Smooth muscle cell (in vitro differentiated cells): ENCODE results near the gene MXI1. TPM values are rescaled to one million over a fixed set of nuclear protein-coding genes. Genes with fewer than 3 reads are reported as not detected.

Experiments used
- DNase-seq: peaks from one replicate; lab custom pipeline; 2025; ENCODE audit not compliant: unreplicated experiment; lab: John Stamatoyannopoulos, UW
- H2AFZ ChIP-seq: fragments of 200-600 bp; sonication (generic); 2 replicates; pipeline ENCODE4 v1.6.0; 2016; ENCODE audit warnings: antibody characterized with exemption, low read depth, mild to moderate bottlenecking
- H3F3A ChIP-seq: fragments of 200-600 bp; sonication (generic); 2 replicates; pipeline ENCODE4 v1.6.0; 2017; ENCODE audit warnings: antibody characterized with exemption, low read depth
- H3K27ac ChIP-seq: fragments of 200-600 bp; sonication (generic); 2 replicates; pipeline ENCODE4 v1.5.1; 2016; ENCODE audit warnings: low read depth, mild to moderate bottlenecking
- H3K27me3 ChIP-seq: fragments of 200-600 bp; sonication (generic); 2 replicates; pipeline ENCODE4 v1.6.1; 2016; ENCODE audit warnings: low read depth, mild to moderate bottlenecking
- H3K36me3 ChIP-seq: fragments of 200-600 bp; sonication (generic); 2 replicates; pipeline ENCODE4 v1.5.1; 2016; ENCODE audit warnings: low read depth
- H3K4me1 ChIP-seq: fragments of 200-600 bp; sonication (generic); 2 replicates; pipeline ENCODE4 v1.5.1; 2016; ENCODE audit warnings: low read depth
- H3K4me2 ChIP-seq: fragments of 200-600 bp; sonication (generic); 2 replicates; pipeline ENCODE4 v1.6.0; 2016; ENCODE audit warnings: mild to moderate bottlenecking
- H3K4me3 ChIP-seq: fragments of 200-600 bp; sonication (generic); 2 replicates; pipeline ENCODE4 v1.5.1; 2016; ENCODE audit warnings: mild to moderate bottlenecking
- H3K79me2 ChIP-seq: fragments of 200-600 bp; sonication (generic); 2 replicates; pipeline ENCODE4 v1.6.0; 2016; ENCODE audit warnings: low read depth, mild to moderate bottlenecking
- H3K9ac ChIP-seq: fragments of 200-600 bp; sonication (generic); 2 replicates; pipeline ENCODE4 v1.6.0; 2016; ENCODE audit warnings: low read depth
- H3K9me3 ChIP-seq: fragments of 200-600 bp; sonication (generic); replicated peaks from 2 replicates; pipeline ENCODE4 v1.5.1; 2016; ENCODE audit warnings: low read depth
- H4K20me1 ChIP-seq: fragments of 200-600 bp; sonication (generic); 2 replicates; pipeline ENCODE4 v1.6.0; 2016; ENCODE audit warnings: low read depth
- CTCF ChIP-seq: fragments of 200-600 bp; sonication (generic); IDR thresholded peaks from 2 replicates; pipeline ENCODE4 v1.5.1; 2017; ENCODE audit warnings: borderline replicate concordance, mild to moderate bottlenecking, antibody characterized with exemption; ENCODE audit not compliant: insufficient read depth, poor library complexity, severe bottlenecking
- WGBS: methylation state at CpG from one replicate; pipeline ENCODE4 v1.1.7; 2016; ENCODE audit warnings: low lambda C conversion rate; 5-methylcytosine and 5-hydroxymethylcytosine counted together
- polyA plus RNA-seq: library from polyadenylated mRNA; unstranded; fragments of >200 nt; fragmentation: Nextera tagmentation; extraction: Ambion mirVana; gene quantifications from 2 replicates; pipeline ENCODE4 v1.2.1, GENCODE V29; 2016
- total RNA-seq: library from RNA; depleted of rRNA; stranded (reverse); fragments of >200 nt; gene quantifications from 2 replicates; pipeline ENCODE4 v1.2.3, GENCODE V29; 2014

The MXI1 gene
- total and polyA plus RNA-seq, 2 experiments from 2014 or later: 35.9 to 52.3 TPM

GRCh38 chr10:110324201-110324804, 116.9 kb downstream of the MXI1 start:
- Histone ChIP-seq H3K27me3 (no peaks in the 10 kb centered on the region), H3K4me1 (no peaks in the 10 kb centered on the region), H3K79me2 (no peaks in the 10 kb centered on the region), H4K20me1 (no peaks in the 10 kb centered on the region), H3K27ac (peak overlapping the region; percentile 47), H3K9ac (no peak overlapping the region), H2AFZ (no peak overlapping the region), H3K4me2 (no peak overlapping the region), H3F3A (peaks cover 5% of the 10 kb centered on the region), H3K9me3 (no peaks in the 10 kb centered on the region), H3K4me3 (no peak overlapping the region), H3K36me3 (no peaks in the 10 kb centered on the region)
- WGBS: 65% methylated on average over 5 of the region's 5 CpGs
- no peak for DNase-seq
- no peak for TF ChIP-seq CTCF

DNA sequence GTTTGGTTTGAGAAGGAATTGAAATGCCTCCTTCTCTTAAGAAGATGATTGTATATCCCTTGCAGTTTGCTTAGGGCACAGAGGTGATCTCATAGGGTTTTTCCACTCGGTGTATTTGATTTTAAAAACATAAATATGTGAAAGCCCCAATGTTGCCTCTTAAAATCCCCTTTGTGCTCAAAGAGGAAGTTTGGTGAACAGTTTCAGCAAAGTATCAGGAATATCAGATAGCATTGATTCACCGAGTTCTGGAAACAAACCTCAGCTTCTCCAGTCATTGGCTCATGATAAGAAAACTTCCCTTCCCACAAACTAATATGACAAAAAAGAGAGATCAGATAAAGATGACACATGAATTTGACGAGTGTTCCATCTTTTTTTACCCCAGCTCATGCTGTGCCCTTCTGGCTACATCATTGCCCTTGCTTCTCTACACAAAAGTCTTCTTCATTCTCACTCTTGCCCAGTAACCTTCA, 117.4 kb downstream of the MXI1 start:
- Histone ChIP-seq H3K9ac (no peak overlapping the region), H2AFZ (no peak overlapping the region), H3K27me3 (no peaks in the 10 kb centered on the region), H3K4me3 (no peak overlapping the region), H3F3A (peaks cover 5% of the 10 kb centered on the region), H4K20me1 (no peaks in the 10 kb centered on the region), H3K4me2 (no peak overlapping the region), H3K4me1 (no peaks in the 10 kb centered on the region), H3K27ac (no peak overlapping the region), H3K9me3 (no peaks in the 10 kb centered on the region), H3K36me3 (no peaks in the 10 kb centered on the region), H3K79me2 (no peaks in the 10 kb centered on the region)
- no peak for DNase-seq
- WGBS: 61% methylated on average over 3 of the region's 3 CpGs
- no peak for TF ChIP-seq CTCF

DNA sequence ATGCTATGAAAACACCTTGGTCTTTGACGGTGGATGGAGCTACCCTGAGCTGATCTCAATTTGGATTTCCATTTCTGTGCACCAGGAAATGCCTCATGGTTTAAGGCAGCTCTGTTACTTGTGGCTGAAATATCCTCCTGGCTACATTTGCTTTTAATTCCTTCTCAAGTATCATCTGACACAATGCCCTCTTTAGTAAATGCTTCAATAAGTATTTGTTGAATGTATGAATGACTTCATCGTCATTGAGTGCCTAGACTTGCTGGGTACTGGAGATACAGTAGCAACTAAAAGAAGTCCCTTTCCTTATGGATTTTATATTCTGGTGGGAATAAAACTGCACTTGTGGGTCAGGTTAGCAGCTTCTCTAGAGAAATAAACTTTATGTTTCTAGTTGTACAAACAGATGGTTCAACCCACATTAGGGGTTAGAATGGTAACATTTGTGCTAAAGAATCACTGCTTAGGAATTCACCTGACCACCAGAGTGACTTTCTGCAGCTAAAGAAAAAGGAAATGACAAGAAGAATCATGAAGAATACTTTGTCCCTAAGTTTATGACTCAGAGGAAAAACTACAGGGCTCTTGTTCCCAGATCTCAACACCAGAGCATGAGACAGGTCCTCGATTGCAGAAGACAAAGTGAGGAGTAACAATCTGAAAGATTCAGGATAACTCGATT, 119.1 kb downstream of the MXI1 start:
- 65% methylated on average over 4 of the region's 4 CpGs for WGBS
- no peak overlapping the region for H2AFZ ChIP-seq

More for the DNA sequence above, 119.1 kb downstream of the MXI1 start:
- DNase-seq: no peak
- no peaks in the 10 kb centered on the region for H3K9me3 ChIP-seq
- H3K4me1 ChIP-seq: no peaks in the 10 kb centered on the region
- no peak for TF ChIP-seq CTCF
- no peaks in the 10 kb centered on the region for H3K27me3 ChIP-seq
- peaks cover 5% of the 10 kb centered on the region for H3F3A ChIP-seq
- no peak overlapping the region for H3K4me3 ChIP-seq
- peak overlapping the region; percentile 69 for H3K27ac ChIP-seq
- H3K79me2 ChIP-seq: no peaks in the 10 kb centered on the region
- H4K20me1 ChIP-seq: no peaks in the 10 kb centered on the region
- no peaks in the 10 kb centered on the region for H3K36me3 ChIP-seq
- peak overlapping the region; percentile 16 for H3K4me2 ChIP-seq
- peak overlapping the region; percentile 17 for H3K9ac ChIP-seq
